WTC11 (cell line): ENCODE data around the gene BRPF1. TPM values are rescaled to one million over a fixed set of nuclear protein-coding genes. Genes with fewer than 3 reads are reported as not detected.

ENCODE experiments used
- ATAC-seq: fragments of 200-7000 bp; cut with Tn5 transposase; 2 replicates; pipeline ENCODE4 v1.10.0; 2021; ENCODE audit warnings: mild to moderate bottlenecking, moderate library complexity
- CTCF ChIA-PET: fragments of 300-600 bp; sonication (Branson Sonifier 250); formaldehyde crosslinking; loops from one replicate; lab custom pipeline; 2021; ENCODE audit warnings: antibody characterized with exemption; lab: Charles Lee
- POLR2A ChIA-PET: fragments of 350-600 bp; sonication (Branson Sonifier 250); formaldehyde crosslinking; loops from one replicate; lab custom pipeline; 2021; ENCODE audit warnings: antibody characterized with exemption; lab: Charles Lee
- DNase-seq: peaks from one replicate; pipeline ENCODE4 v3.0.0; 2021; ENCODE audit warnings: low spot score
- H3K27ac Mint-ChIP-seq: 2 replicates; pipeline ENCODE4 v1.8.0; 2021; ENCODE audit warnings: mixed read lengths
- H3K27me3 Mint-ChIP-seq: 2 replicates; pipeline ENCODE4 v1.8.0; 2021; ENCODE audit warnings: low read depth, mild to moderate bottlenecking, moderate library complexity, mixed read lengths
- H3K36me3 Mint-ChIP-seq: 2 replicates; pipeline ENCODE4 v1.8.0; 2021; ENCODE audit warnings: mixed read lengths
- H3K4me1 Mint-ChIP-seq: 2 replicates; pipeline ENCODE4 v1.8.0; 2022; ENCODE audit warnings: mixed read lengths
- H3K4me3 Mint-ChIP-seq: 2 replicates; pipeline ENCODE4 v1.8.0; 2021; ENCODE audit warnings: mild to moderate bottlenecking, moderate library complexity, mixed read lengths
- H3K9me3 Mint-ChIP-seq: 2 replicates; pipeline ENCODE4 v1.8.0; 2021; ENCODE audit warnings: mixed read lengths
- ATF1 ChIP-seq: sonication (generic); formaldehyde crosslinking; IDR thresholded peaks from 2 replicates; pipeline ENCODE4 v1.8.1; 2023; ENCODE audit warnings: mild to moderate bottlenecking, moderate library complexity, missing genetic modification reagents
- ATF6 ChIP-seq: sonication (generic); formaldehyde crosslinking; IDR thresholded peaks from 2 replicates; pipeline ENCODE4 v1.8.1; 2023; ENCODE audit warnings: mild to moderate bottlenecking, missing genetic modification reagents
- E2F4 ChIP-seq: sonication (generic); formaldehyde crosslinking; IDR thresholded peaks from 2 replicates; pipeline ENCODE4 v1.8.1; 2022; ENCODE audit warnings: low read depth, mild to moderate bottlenecking, moderate library complexity, missing genetic modification reagents, borderline replicate concordance
- FOXJ3 ChIP-seq: sonication (generic); formaldehyde crosslinking; IDR thresholded peaks from 2 replicates; pipeline ENCODE4 v1.9.0; 2021; ENCODE audit warnings: missing genetic modification reagents, mild to moderate bottlenecking, borderline replicate concordance
- FOXK1 ChIP-seq: sonication (generic); formaldehyde crosslinking; IDR thresholded peaks from 2 replicates; pipeline ENCODE4 v1.8.0; 2022; ENCODE audit warnings: mild to moderate bottlenecking, moderate library complexity, missing genetic modification reagents
- FOXP4 ChIP-seq: sonication (generic); formaldehyde crosslinking; IDR thresholded peaks from 2 replicates; pipeline ENCODE4 v1.8.0; 2022; ENCODE audit warnings: mild to moderate bottlenecking, missing genetic modification reagents
- GABPB1 ChIP-seq: sonication (generic); formaldehyde crosslinking; IDR thresholded peaks from 2 replicates; pipeline ENCODE4 v1.8.1; 2023; ENCODE audit warnings: mild to moderate bottlenecking, missing genetic modification reagents
- HMGA2 ChIP-seq: fragments of 250-450 bp; sonication (Bioruptor Pico); IDR thresholded peaks from 2 replicates; pipeline ENCODE4 v1.4.0; 2021; ENCODE audit warnings: mild to moderate bottlenecking, moderate library complexity
- MAX ChIP-seq: sonication (generic); formaldehyde crosslinking; IDR thresholded peaks from 2 replicates; pipeline ENCODE4 v1.8.0; 2022; ENCODE audit warnings: mild to moderate bottlenecking, missing genetic modification reagents
- MXD4 ChIP-seq: fragments of 250-450 bp; sonication (Bioruptor Pico); IDR thresholded peaks from 2 replicates; pipeline ENCODE4 v1.8.0; 2021; ENCODE audit warnings: mild to moderate bottlenecking, moderate library complexity, borderline replicate concordance
- NFE2L1 ChIP-seq: sonication (generic); formaldehyde crosslinking; IDR thresholded peaks from 2 replicates; pipeline ENCODE4 v1.8.1; 2023; ENCODE audit warnings: missing genetic modification reagents
- RELA ChIP-seq: sonication (generic); formaldehyde crosslinking; IDR thresholded peaks from 2 replicates; pipeline ENCODE4 v1.8.1; 2022; ENCODE audit warnings: missing genetic modification reagents, mild to moderate bottlenecking, borderline replicate concordance
- SMAD4 ChIP-seq: sonication (generic); formaldehyde crosslinking; IDR thresholded peaks from 2 replicates; pipeline ENCODE4 v1.8.0; 2022; ENCODE audit warnings: mild to moderate bottlenecking, missing genetic modification reagents
- STAT6 ChIP-seq: sonication (generic); formaldehyde crosslinking; conservative IDR thresholded peaks from 2 replicates; pipeline ENCODE4 v1.8.1; 2023; ENCODE audit warnings: mild to moderate bottlenecking, low read depth, missing genetic modification reagents, moderate library complexity
- TP53 ChIP-seq: sonication (generic); formaldehyde crosslinking; IDR thresholded peaks from 2 replicates; pipeline ENCODE4 v1.8.1; 2023; ENCODE audit warnings: mild to moderate bottlenecking, missing genetic modification reagents
- ZBTB21 ChIP-seq: sonication (generic); formaldehyde crosslinking; IDR thresholded peaks from 2 replicates; pipeline ENCODE4 v1.8.1; 2023; ENCODE audit warnings: mild to moderate bottlenecking, missing genetic modification reagents, borderline replicate concordance
- total RNA-seq: library from RNA; stranded (reverse); gene quantifications from 3 replicates; pipeline ENCODE4 v1.2.3, GENCODE V29; 2021

BRPF1 gene
- total RNA-seq, 1 experiment from 2014 or later = 22.8 TPM

GRCh38 chr3:9685216-9686049 is 46.1 kb upstream of the BRPF1 start (continued):
- TF ChIP-seq MAX (no peak), ATF6 (CRISPR knock-in tag) (no peak), STAT6 (CRISPR knock-in tag) (no peak), E2F4 (CRISPR knock-in tag) (no peak), SMAD4 (no peak), GABPB1 (CRISPR knock-in tag) (no peak)
- TF ChIP-seq, all 79 proteins: peak for 0

- no peaks in the 10 kb centered on the region for H3K27me3 Mint-ChIP-seq
- ChIA-PET CTCF (interaction anchor here (1.2 kb wide), 1 partner anchor 185 kb away, joined by 3 read pairs; no protein-coding TSS in a partner anchor), POLR2A (no interaction called here)
- no peaks in the 10 kb centered on the region for H3K4me1 Mint-ChIP-seq
- ATAC-seq (no peak), DNase-seq (no peak)
- TF ChIP-seq E2F4 (CRISPR knock-in tag) = no peak
- no peak for TF ChIP-seq NFE2L1 (CRISPR knock-in tag)
- no peak for TF ChIP-seq FOXP4 (CRISPR knock-in tag)
- no peak for TF ChIP-seq FOXK1 (CRISPR knock-in tag)
- no peak for TF ChIP-seq ATF1
- TF ChIP-seq ZBTB21 (CRISPR knock-in tag) = no peak
- TF ChIP-seq RELA = no peak
- no peak for TF ChIP-seq MXD4 (CRISPR knock-in tag)
- no peak for TF ChIP-seq FOXJ3 (CRISPR knock-in tag)
- no peak for TF ChIP-seq TP53 (CRISPR knock-in tag)
- no peak for TF ChIP-seq HMGA2
- H3K9me3 Mint-ChIP-seq = no peaks in the 10 kb centered on the region
- peaks cover 27% of the 10 kb centered on the region for H3K36me3 Mint-ChIP-seq
- H3K4me3 Mint-ChIP-seq = no peak overlapping the region
- H3K27ac Mint-ChIP-seq = no peak overlapping the region; the same call in 1 of the 2 replicates
These were observed 45.4 kb upstream of the BRPF1 start for GRCh38 chr3:9686050-9686550.
